Neuronal stem cell (in vitro differentiated cells): ENCODE data around the gene SEC24D.

Experiments
- DNase-seq: peaks from one replicate; pipeline ENCODE4 v3.0.0-alpha.2; 2013; ENCODE audit warnings: low spot score
- H2AFZ ChIP-seq: one replicate; pipeline ENCODE4 v1.6.1; 2013; ENCODE audit warnings: mild to moderate bottlenecking, low read length, inconsistent platforms
- H2AK5ac ChIP-seq: 2 replicates; pipeline ENCODE4 v1.6.1; 2013; ENCODE audit warnings: low read depth, mild to moderate bottlenecking, inconsistent platforms, low read length, moderate library complexity, mixed read lengths
- H2BK120ac ChIP-seq: 2 replicates; pipeline ENCODE4 v1.6.1; 2013; ENCODE audit warnings: low read depth, mild to moderate bottlenecking, inconsistent platforms, low read length, moderate library complexity, mixed read lengths
- H2BK12ac ChIP-seq: one replicate; pipeline ENCODE4 v1.6.1; 2013; ENCODE audit warnings: low read length, inconsistent platforms
- H2BK15ac ChIP-seq: 2 replicates; pipeline ENCODE4 v1.6.1; 2013; ENCODE audit warnings: mild to moderate bottlenecking, low read length, inconsistent platforms, mixed read lengths
- H2BK5ac ChIP-seq: one replicate; pipeline ENCODE4 v1.6.1; 2013; ENCODE audit warnings: inconsistent platforms, mild to moderate bottlenecking, low read length, moderate library complexity
- H3K14ac ChIP-seq: one replicate; pipeline ENCODE4 v1.6.1; 2013; ENCODE audit warnings: low read length, inconsistent platforms
- H3K18ac ChIP-seq: 2 replicates; pipeline ENCODE4 v1.6.1; 2013; ENCODE audit warnings: low read length, inconsistent platforms
- H3K23ac ChIP-seq: 2 replicates; pipeline ENCODE4 v1.6.1; 2013; ENCODE audit warnings: low read depth, mild to moderate bottlenecking, mixed read lengths, low read length, inconsistent platforms; ENCODE audit not compliant: poor library complexity
- H3K27ac ChIP-seq: replicated peaks from 3 replicates; pipeline ENCODE4 v1.5.1; 2013; ENCODE audit warnings: low read length, inconsistent platforms
- H3K27me3 ChIP-seq, 3 experiments: 2 replicates each; pipeline ENCODE4 v1.6.1; 2013; ENCODE audit warnings: low read length in 3 of 3, mild to moderate bottlenecking in 2 of 3, inconsistent platforms in 1 of 3, low read depth in 1 of 3, mixed read lengths in 1 of 3, moderate library complexity in 1 of 3; ENCODE audit not compliant: control insufficient read depth in 3 of 3, insufficient read depth in 3 of 3
- H3K36me3 ChIP-seq, 2 donors: replicated peaks in 1 of 2; 2 replicates each; pipeline ENCODE4 v1.6.1; 2013; ENCODE audit warnings: low read length in 2 of 2; ENCODE audit not compliant: control insufficient read depth in 2 of 2, insufficient read depth in 2 of 2
- H3K4ac ChIP-seq: 2 replicates; pipeline ENCODE4 v1.6.1; 2013; ENCODE audit warnings: inconsistent platforms, mild to moderate bottlenecking, low read length, moderate library complexity
- H3K4me1 ChIP-seq, 2 donors: 1 replicate in 1 of 2; 2 replicates in 1 of 2; pipeline ENCODE4 v1.6.1; 2013; ENCODE audit warnings: low read length in 2 of 2, low read depth in 1 of 2; ENCODE audit not compliant: control insufficient read depth in 2 of 2, insufficient read depth in 1 of 2
- H3K4me2 ChIP-seq: one replicate; pipeline ENCODE4 v1.6.1; 2013; ENCODE audit warnings: mild to moderate bottlenecking, low read length, inconsistent platforms; ENCODE audit not compliant: insufficient read depth, poor library complexity, severe bottlenecking
- H3K4me3 ChIP-seq, 2 donors: 2 replicates each; pipeline ENCODE4 v1.5.1; 2013; ENCODE audit warnings: low read length in 2 of 2, mild to moderate bottlenecking in 2 of 2, inconsistent platforms in 1 of 2, moderate library complexity in 1 of 2
- H3K79me1 ChIP-seq: one replicate; pipeline ENCODE4 v1.6.1; 2013; ENCODE audit warnings: low read depth, mild to moderate bottlenecking, inconsistent platforms, low read length, moderate library complexity
- H3K9ac ChIP-seq: one replicate; pipeline ENCODE4 v1.6.1; 2013; ENCODE audit warnings: mild to moderate bottlenecking, low read depth, low read length, inconsistent platforms; ENCODE audit not compliant: poor library complexity
- H3K9me3 ChIP-seq, 2 donors: replicated peaks in 1 of 2; 2 replicates each; pipeline versions ENCODE3 to v1.6.1; 2013; ENCODE audit warnings: low read length in 2 of 2, mild to moderate bottlenecking in 2 of 2, inconsistent platforms in 1 of 2, low read depth in 1 of 2, mixed read lengths in 1 of 2, moderate library complexity in 1 of 2; ENCODE audit not compliant: control insufficient read depth in 2 of 2, insufficient read depth in 1 of 2
- H4K8ac ChIP-seq: one replicate; pipeline ENCODE4 v1.6.1; 2013; ENCODE audit warnings: low read depth, mild to moderate bottlenecking, inconsistent platforms, low read length, moderate library complexity
- H4K91ac ChIP-seq: one replicate; pipeline ENCODE4 v1.6.1; 2013; ENCODE audit warnings: low read length, low read depth, mild to moderate bottlenecking, inconsistent platforms; ENCODE audit not compliant: poor library complexity
- whole genome bisulfite sequencing, 2 donors: extraction: QIAGEN DNeasy Blood & Tissue Kit; methylation state at CpG; one replicate each; pipeline ENCODE4 v1.1.7; 2013; ENCODE audit warnings: missing lambda C conversion rate in 2 of 2, mixed read lengths in 1 of 2; ENCODE audit not compliant: insufficient read length in 2 of 2, insufficient replicate concordance in 1 of 2; ENCODE audit errors: extremely low coverage in 2 of 2; 5-methylcytosine and 5-hydroxymethylcytosine counted together

Gene SEC24D

DNA sequence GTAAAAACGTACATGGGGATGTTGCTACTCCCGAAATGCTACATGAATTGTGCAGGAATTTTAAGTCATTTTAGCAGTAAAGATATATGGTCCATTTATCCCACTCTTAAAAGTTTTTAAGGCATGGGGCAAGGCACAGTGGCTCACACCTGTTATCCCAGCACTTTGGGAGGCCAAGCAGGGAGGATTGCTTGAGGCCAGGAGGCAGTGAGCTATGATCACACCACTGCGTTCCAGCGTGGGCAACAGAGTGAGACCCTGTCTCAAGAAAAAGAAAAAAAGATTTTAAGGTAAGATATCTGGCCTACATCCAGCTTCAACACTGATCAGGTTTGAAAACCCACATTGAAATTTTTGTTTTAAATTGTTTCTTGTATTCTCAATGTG is 1.2 kb upstream of the SEC24D start:
- no peak overlapping the region for H3K27ac ChIP-seq
- WGBS, 2 donors = no CpG with 5 or more reads among the region's 4 CpGs
- H3K4ac ChIP-seq = no peak overlapping the region
- no peak overlapping the region for H3K14ac ChIP-seq
- peaks cover 0 to 1% of the 10 kb centered on the region in 2 donors for H3K4me1 ChIP-seq
- H3K9me3 ChIP-seq = no peaks in the 10 kb centered on the region
- peak overlapping the region; percentile 88 for H2AFZ ChIP-seq
- H3K9ac ChIP-seq = no peak overlapping the region
- H2AK5ac ChIP-seq = no peak overlapping the region
- H2BK5ac ChIP-seq = no peak overlapping the region
- H3K79me1 ChIP-seq = no peaks in the 10 kb centered on the region
- no peak overlapping the region for H4K8ac ChIP-seq
- H2BK15ac ChIP-seq = no peak overlapping the region
- no peak overlapping the region for H2BK120ac ChIP-seq
- H3K4me3 ChIP-seq = peak overlapping the region in 1 of 2 donors; percentile 57
- H3K23ac ChIP-seq = no peak overlapping the region
- peaks cover 5 to 13% of the 10 kb centered on the region in 2 donors for H3K36me3 ChIP-seq
- H3K18ac ChIP-seq = no peak overlapping the region
- DNase-seq = no peak
- H3K27me3 ChIP-seq = no peaks in the 10 kb centered on the region
- H3K4me2 ChIP-seq = no peak overlapping the region
- no peak overlapping the region for H4K91ac ChIP-seq
- no peak overlapping the region for H2BK12ac ChIP-seq

DNA sequence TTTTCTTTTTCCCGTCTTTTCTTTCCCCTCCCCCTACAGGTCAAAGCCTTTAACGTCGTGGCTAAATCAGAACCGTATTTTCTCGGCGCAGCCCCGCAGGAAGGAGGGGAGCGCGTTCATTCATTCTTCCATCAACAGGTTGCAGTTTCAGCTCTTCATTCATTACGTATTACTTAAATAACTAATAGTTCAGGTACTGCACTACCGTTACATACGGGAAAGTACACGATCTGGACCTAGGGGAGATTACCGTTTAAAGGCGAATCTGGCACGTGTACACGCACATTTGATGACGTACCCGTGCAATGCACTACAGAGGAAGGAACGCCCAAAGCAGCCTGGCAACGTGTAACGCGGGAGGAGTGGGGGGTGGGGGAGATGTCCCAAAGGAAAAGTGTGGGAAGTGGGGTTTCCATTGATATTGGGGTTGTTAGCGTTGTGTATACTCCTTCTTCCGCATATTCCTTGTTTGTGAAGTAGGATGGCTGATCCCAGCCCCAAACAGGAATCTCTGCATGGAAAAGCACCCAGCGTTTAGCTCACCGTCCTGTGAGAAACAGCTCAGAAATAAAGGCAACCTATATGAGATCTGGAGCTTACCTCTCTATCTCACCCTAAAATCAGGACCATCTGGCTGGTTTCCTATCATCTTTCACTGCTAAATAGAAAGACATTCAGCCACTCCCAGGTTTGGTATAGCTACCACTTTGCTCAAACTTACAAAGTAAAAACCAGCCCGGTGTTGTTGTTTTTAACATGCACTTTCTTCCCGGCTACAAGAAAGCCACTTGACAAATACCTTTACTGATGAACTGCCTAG is 585 bp upstream of the SEC24D start:
- H3K9ac ChIP-seq = no peak overlapping the region
- peak overlapping the region; percentile 8 for H2BK15ac ChIP-seq
- H4K8ac ChIP-seq = no peak overlapping the region
- H3K27ac ChIP-seq = peak overlapping the region; percentile 8
- H3K79me1 ChIP-seq = no peaks in the 10 kb centered on the region
- H3K4ac ChIP-seq = no peak overlapping the region
- peaks cover 5 to 16% of the 10 kb centered on the region in 2 donors for H3K36me3 ChIP-seq
- WGBS, 2 donors = no CpG with 5 or more reads among the region's 29 CpGs
- no peak overlapping the region for H4K91ac ChIP-seq
- no peaks in the 10 kb centered on the region for H3K27me3 ChIP-seq
- H3K4me3 ChIP-seq = peak overlapping the region; percentile 57 to 99
- H2AFZ ChIP-seq = peak overlapping the region; percentile 88
- no peak overlapping the region for H2AK5ac ChIP-seq
- H3K18ac ChIP-seq = peak overlapping the region; percentile 17
- no peak overlapping the region for H3K23ac ChIP-seq
- no peak overlapping the region for H3K14ac ChIP-seq
- H3K9me3 ChIP-seq = no peaks in the 10 kb centered on the region
- no peak overlapping the region for H2BK120ac ChIP-seq
- DNase-seq = no peak
- H2BK5ac ChIP-seq = no peak overlapping the region
- H2BK12ac ChIP-seq = no peak overlapping the region
- peaks cover 0 to 1% of the 10 kb centered on the region in 2 donors for H3K4me1 ChIP-seq
- H3K4me2 ChIP-seq = peak overlapping the region; percentile 54

DNA sequence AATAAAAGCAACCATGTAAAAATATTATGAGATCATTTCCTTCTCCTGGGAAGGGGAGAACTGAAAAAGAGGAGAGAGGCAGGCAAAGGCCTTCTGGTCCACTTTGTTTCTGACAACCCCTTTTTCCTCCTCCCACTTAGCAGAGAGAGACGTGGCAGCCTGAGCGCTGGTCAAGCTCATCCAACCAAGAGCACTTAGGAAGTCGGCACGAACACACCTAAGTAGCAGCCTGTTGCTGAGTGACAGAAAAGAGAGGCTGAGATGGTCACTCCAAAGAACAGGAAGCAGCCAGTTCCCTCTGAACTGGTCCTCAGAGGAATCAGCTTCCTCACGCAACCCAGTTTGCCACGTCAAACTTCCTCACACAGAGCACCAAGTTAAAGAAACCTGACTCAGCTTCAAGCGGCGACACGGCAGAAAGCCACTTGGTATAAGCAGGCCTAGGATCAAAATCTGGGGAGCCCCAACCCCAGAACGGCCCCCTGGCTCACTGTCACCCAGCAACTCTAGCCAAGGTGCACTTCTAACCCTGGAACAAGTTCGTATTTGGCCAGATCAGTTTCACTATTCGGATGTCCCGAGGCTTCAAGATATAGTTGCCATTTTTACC is 861 bp downstream of the SEC24D start:
- Histone ChIP-seq H2BK5ac (no peak overlapping the region), H3K18ac (no peak overlapping the region), H3K4me3 (peak overlapping the region; percentile 57 to 99), H4K91ac (no peak overlapping the region), H2AK5ac (no peak overlapping the region), H3K4ac (no peak overlapping the region), H3K9me3 (no peaks in the 10 kb centered on the region), H2BK120ac (no peak overlapping the region), H2BK12ac (no peak overlapping the region), H3K27me3 (no peaks in the 10 kb centered on the region), H3K4me2 (peak overlapping the region; percentile 75), H3K4me1 (peaks cover 0 to 1% of the 10 kb centered on the region in 2 donors), H2AFZ (peak overlapping the region; percentile 88), H4K8ac (no peak overlapping the region), H3K36me3 (peaks cover 5 to 19% of the 10 kb centered on the region in 2 donors), H2BK15ac (no peak overlapping the region), H3K14ac (no peak overlapping the region), H3K9ac (peak overlapping the region; percentile 78), H3K79me1 (no peaks in the 10 kb centered on the region), H3K27ac (no peak overlapping the region), H3K23ac (no peak overlapping the region)
- peak; percentile 32 for DNase-seq
- no CpG with 5 or more reads among the region's 13 CpGs for WGBS, 2 donors

DNA sequence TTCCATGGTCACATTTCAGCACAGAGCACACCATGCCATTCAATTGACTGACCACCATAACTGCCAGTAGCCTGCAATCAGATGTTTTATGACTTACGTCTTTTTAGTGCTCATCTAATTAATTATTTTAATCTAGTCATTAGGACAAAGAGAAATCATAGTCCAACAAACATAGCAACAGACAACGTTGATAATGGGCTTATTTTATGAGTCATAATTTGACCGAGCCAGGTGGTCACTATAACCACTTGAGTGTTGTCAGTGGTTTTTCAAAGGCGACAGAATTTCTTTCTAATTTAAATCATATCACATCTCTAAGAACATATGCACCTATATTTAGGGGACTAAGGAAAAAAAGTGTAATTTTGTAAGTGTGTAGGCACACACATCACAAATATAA is 1.9 kb downstream of the SEC24D start:
- no peak overlapping the region for H3K4me3 ChIP-seq
- no peak overlapping the region for H3K18ac ChIP-seq
- H3K4me1 ChIP-seq = peaks cover 0 to 1% of the 10 kb centered on the region in 2 donors
- no peak overlapping the region for H3K14ac ChIP-seq
- no peaks in the 10 kb centered on the region for H3K79me1 ChIP-seq
- no peak overlapping the region for H4K91ac ChIP-seq
- no peak overlapping the region for H3K23ac ChIP-seq
- H3K27me3 ChIP-seq = no peaks in the 10 kb centered on the region
- DNase-seq = no peak
- H3K4ac ChIP-seq = no peak overlapping the region
- no peak overlapping the region for H2BK12ac ChIP-seq
- no CpG with 5 or more reads among the region's 4 CpGs for WGBS, 2 donors
- no peak overlapping the region for H3K9ac ChIP-seq
- H2BK5ac ChIP-seq = no peak overlapping the region
- H2BK15ac ChIP-seq = no peak overlapping the region
- H3K9me3 ChIP-seq = no peaks in the 10 kb centered on the region
- no peak overlapping the region for H2AFZ ChIP-seq
- H3K27ac ChIP-seq = no peak overlapping the region
- H2AK5ac ChIP-seq = no peak overlapping the region
- H2BK120ac ChIP-seq = no peak overlapping the region
- H3K4me2 ChIP-seq = no peak overlapping the region
- H3K36me3 ChIP-seq = peaks cover 5 to 19% of the 10 kb centered on the region in 2 donors
- no peak overlapping the region for H4K8ac ChIP-seq
